DMS153 (cell line): Measurements from ENCODE around the gene PCDHGA3.
"Not testable (repeated sequence)": the region's sequence is repeated elsewhere in the genome, so short reads cannot be mapped to it uniquely, and the experiment has no call there.

ENCODE experiments used
- DNase-seq: peaks from one replicate; lab custom pipeline; 2025; lab: John Stamatoyannopoulos, UW

PCDHGA3 gene

DNA sequence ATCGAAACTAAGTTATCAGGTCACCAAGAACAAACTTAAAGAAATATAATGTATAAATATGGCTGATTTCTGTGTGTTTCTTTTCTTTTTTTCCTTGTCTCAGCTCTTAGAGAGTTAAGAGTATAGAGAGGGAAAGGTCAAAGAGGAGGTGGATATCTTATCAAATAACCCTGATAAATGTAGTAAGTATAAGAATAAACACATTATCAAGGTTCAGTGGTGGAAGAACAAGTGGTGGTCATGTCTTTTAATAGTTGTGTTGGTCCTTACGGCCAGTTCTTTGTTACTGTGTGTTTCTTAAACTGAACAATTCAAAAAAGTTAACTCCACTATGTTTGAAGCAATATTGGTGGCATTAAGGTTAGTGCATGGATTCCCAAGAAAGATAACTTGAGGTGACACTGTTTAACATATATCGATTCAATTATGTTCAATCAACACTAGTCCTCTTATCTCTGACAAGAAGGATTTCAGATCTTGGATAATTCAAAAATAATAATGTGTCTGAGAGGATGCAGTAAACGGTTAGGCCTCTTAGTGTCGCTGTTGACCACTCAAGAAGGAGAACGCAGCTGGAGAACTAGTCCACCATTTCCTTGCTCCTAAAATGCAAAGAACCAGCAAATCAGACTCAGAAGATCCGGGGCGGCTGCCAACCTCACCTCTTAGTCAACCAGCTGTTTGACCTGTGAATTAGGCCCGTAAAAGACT lies at the start of gene PCDHGA3:
Gene PCDHGA3, plus strand, starts transcription at position 588 of the 711 bp plus-strand sequence. CDS start 205 bp downstream, outside the sequence.
- DNase-seq, result no peak

DNA sequence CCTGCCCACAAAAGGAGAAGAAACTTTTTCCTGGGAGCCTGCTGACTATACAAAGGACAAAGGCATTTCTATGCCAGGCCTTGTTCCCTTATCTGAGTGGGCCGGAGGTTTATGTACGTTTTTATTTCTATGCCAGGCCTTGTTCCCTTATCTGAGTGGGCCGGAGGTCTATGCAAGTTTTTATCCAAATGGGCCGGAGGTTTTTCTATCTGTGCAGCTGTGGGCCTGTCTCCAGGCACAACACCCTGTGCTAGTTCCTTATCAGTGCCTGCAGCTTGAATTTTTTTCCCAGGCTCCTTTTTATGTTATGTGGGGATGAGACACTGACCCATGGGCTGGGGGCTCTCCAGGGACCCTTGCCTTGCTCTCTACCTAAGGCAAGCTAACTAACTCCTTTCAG lies 45.3 kb upstream of the PCDHGA3 start:
- DNase-seq, result no peak

DNA sequence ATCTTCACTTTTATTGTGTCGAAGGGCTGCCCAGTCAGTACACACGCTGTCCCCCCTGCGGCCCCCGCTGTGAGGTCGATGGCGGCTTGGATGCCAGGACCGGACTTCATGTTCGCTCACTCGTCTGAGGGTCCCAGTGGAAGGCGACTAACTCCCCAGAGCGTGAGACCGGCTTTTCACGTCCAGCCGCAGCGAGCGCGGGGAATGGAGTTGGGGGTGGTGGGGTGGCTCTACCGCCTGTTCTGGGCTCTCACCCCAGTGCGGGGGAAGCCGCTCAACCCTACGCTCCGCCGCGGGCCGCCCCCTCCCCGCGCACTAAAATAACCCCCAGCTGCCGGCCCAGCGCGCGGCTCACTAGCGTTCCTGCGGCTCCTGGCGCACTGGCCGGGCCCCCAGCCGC lies 39.9 kb upstream of the PCDHGA3 start, which contains the start of gene SLC25A2:
Gene SLC25A2, minus strand, starts transcription at position 294 of the 400 bp plus-strand sequence. Its CDS starts 184 bp downstream, at position 110.
- DNase-seq, result no peak

DNA sequence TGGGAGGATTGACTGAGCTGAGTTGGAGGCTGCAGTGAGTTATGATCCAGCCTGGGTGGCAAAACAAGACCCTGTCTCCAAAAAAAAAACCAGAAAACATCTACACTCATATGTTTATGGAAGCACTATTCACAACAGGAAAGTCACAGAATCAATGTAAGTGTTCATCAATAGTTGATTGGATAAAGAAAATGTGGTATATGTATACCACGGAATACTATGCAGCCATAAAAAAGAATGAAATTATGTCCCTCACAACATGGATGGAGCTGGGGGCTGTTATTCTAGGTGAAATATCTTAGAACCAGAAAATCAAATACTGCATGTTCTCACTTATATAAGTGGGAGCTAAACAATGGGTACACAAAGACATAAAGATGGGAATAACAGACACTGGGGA lies 37.0 kb upstream of the PCDHGA3 start:
- DNase-seq, result no peak

DNA sequence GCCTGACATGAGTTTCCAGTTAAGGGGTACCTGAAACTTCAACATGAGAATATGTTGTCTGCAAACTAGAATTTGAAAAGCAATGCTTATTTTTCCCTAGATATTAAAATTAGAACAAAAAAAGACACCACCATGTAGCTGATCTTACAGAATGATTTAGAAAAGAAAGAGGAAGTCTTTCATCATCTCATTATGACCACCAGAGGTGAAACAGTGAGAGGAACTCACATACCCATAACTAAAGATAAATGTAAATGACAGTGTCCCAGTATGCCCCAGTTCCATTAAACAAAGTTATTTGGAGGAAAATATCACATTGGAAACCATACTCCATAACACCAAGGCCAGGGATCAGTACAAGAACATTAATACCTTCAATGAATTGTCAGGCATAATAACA lies 29.9 kb upstream of the PCDHGA3 start:
- no peak for DNase-seq

DNA sequence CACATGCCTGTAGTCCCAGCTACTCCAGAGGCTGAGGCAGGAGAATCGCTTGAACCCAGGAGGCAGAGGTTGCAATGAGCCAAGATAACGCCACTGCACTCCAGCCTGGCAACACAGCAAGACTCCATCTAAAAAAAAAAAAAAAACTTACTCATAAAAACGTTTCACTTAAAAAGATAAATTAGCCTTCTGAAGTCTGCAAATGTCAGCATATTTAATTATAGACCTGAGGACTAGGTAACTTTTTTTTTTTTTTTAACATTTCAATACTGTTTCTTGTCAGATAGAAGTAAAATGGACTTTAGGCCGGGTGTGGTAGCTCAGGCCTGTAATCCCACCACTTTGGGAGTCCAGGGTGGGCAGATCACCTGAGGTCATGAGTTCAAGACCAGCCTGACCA lies 26.7 kb upstream of the PCDHGA3 start:
- DNase-seq, result not testable (repeated sequence)

DNA sequence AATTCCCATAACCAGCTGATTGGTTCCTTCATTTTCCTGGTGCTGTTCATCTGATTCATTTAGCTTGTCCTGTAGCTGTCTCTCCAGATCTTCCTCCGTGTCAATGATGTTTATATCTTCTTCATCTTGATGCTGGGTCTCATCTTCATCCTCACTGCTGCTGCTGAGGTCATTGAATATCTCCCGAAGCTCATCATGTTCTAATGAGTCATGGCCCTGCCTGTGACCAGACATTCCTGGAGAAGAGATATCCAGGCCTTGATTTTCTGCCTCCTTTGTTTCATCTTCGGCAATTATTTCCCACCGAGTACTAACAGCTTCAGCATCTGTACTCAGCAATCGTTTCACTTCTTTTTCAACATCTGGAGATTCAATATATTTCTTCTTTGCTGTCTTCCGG lies 24.4 kb upstream of the PCDHGA3 start:
- no peak for DNase-seq

DNA sequence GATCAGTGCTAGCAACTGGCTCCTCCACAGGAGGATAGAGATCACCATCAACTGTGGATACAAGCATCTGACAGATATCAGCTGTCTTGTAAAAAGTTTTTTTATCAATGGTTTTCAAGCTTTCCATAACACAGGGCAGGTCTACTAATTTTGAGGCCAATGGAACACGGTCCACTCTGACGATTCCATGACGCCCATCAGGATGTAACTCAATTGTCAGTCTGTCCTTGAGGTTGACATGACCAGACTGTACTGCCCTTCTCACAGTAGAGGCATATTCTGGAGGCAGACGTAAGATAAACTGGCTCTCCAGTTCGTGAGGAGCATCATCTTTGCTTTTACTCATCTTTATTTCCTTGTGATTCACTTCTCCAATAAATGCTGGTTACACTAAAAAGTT lies 23.9 kb upstream of the PCDHGA3 start:
- no peak for DNase-seq

DNA sequence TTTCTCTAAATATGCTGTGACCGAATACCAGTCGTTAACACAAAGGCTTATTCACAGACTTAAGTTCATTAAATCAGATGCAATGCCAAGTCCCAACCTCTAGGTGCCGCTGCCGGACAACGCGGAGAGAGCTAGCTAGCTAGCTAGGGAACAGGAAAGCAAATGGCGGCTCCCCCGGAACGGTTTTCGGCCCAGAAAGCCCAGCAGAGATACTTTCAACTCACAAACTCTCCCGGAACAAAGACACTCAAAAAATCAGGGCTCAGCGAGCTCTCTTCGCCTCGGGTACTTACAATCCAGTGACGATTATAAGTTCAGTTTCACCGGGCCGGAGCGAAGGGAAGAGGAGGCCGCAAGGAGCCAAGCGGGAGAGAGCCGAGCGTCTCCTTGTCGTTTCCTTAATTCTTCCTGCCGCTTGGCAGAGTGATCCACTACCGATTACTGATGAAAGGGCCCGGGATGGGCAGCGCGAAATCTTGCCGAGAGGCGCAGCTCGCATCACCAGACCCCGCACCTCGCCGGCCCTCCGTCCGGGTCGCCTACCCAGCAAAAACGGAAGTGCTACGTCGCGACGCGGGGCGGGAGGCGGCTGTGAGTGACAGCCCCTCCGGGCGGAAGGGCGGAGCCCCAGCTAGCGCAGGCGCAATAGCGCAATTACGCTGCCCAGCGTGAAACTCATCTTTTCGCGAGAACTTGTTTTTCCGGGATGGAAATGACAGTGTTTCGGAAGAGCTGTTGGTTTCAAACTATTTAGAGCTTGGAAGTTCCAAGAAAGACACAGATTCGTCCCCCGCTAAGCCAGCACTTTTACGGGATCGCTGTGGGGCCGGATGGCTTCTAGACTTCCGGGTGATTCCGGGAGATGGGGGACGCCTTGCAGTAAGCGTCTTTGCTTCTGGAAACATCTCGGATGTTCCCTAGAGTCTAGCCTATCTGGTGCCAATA lies 23.1 kb upstream of the PCDHGA3 start, which contains the start of gene TAF7:
Gene TAF7, minus strand, starts transcription at position 560 of the 945 bp plus-strand sequence. CDS start 740 bp downstream, outside the sequence.
- peak; percentile 72 for DNase-seq

DNA sequence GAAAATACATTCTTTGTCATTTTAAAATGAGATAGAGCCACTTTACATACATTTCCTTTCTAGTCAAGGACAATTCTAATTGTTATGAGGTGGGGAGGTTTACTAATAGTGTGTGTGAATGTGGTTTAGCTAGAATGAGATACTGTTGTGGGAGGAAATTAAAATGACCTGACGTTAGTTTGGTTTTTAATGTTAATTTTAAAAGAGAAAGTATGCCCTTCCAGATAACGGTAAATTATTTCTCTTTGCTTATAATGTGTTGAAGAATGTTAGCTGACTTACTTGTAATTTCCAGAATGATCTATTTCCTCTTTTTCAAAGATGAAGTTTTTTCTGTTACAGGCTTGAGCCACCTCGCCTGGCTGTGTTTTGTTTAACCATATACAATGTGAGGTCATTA lies 21.4 kb upstream of the PCDHGA3 start:
- DNase-seq, result no peak

DNA sequence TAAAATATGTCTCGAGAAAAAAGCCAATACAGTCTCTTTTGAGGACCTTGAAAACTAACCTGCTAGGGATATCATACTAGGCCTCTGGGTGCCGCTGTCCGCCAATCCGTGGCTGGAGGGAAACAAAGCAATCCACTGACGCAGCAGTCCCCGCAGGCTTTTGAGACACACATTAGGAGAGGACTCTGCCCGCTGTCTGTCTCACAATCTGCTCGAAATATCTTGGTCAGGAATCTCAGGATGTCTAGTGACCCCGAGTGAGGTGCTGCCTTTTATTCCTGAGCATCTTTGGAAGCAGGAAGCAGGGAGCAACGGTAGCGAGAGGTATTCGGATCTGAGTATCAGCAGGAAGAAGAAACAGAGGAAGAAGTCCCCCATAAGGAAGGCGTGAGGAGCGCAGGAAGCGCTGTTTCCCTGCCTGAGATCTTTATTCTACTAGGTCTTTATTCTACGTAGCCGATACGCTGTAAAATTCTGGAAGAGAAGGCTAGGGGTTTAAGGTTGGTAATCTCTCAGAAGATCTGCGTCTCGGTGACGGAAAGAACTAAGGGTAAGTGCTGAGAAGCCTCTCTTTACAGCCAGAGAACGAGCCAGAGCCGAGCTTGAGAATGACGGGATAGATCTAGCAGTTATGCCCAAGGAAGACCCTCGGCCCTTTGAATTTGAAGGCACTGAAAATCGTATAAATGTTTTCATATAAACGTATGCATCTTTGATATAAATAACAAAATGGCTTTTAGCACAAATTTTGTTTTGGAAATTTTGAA lies 17.4 kb upstream of the PCDHGA3 start:
- no peak for DNase-seq

DNA sequence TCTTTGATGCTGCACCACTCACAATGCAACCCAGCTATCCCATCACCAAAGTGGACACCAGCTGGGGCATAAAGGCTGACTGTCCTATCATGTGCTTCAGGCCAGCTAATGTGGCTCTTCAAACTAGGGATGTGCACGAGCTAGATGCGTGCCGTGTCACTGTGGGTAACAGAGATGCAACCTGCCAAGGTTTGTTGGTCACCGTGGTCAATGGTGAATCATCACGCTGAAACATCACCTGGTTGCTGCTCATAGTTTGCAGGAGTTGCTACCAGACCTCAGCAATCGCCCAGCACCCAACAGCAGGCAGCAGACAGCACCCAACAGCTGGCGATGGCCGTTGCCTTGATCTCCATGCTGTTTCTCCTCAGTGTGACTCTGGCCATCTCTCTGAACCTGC lies 15.4 kb upstream of the PCDHGA3 start:
- DNase-seq, result no peak

DNA sequence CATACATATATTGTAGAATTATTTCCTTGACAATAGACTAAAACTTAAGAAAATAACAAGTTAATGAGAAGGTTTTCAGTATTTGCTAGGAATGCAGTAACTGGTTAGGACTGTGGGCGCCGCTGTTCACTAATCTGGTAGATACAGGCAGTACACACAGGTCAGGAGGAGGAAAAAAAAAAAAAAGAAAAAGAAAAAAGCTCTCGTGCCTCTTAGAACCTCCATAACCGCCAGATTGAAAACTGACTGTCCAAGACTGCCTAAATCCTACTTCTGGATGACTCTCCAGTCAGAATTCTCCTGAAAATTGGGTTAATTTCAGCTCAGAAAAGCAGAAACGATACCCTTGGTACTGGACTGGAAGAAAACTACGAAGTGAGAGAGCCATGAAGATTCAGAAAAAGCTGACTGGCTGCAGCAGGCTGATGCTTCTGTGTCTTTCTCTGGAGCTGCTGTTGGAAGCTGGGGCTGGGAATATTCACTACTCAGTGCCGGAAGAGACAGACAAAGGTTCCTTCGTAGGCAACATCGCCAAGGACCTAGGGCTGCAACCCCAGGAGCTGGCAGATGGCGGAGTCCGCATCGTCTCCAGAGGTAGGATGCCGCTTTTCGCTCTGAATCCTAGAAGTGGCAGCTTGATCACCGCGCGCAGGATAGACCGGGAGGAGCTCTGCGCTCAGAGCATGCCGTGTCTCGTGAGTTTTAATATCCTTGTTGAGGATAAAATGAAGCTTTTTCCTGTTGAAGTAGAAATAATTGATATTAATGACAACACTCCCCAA lies 13.1 kb upstream of the PCDHGA3 start, which contains the start of gene PCDHGA1:
Gene PCDHGA1, plus strand, starts transcription at position 216 of the 782 bp plus-strand sequence.
- peak; percentile 0 for DNase-seq

DNA sequence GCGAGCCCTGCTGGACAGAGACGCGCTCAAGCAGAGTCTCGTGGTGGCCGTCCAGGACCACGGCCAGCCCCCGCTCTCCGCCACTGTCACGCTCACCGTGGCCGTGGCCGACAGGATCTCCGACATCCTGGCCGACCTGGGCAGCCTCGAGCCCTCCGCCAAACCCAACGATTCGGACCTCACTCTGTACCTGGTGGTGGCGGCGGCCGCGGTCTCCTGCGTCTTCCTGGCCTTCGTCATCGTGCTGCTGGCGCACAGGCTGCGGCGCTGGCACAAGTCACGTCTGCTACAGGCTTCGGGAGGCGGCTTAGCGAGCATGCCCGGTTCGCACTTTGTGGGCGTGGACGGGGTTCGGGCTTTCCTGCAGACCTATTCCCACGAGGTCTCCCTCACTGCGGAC lies 11.1 kb upstream of the PCDHGA3 start:
- not testable (repeated sequence) for DNase-seq

DNA sequence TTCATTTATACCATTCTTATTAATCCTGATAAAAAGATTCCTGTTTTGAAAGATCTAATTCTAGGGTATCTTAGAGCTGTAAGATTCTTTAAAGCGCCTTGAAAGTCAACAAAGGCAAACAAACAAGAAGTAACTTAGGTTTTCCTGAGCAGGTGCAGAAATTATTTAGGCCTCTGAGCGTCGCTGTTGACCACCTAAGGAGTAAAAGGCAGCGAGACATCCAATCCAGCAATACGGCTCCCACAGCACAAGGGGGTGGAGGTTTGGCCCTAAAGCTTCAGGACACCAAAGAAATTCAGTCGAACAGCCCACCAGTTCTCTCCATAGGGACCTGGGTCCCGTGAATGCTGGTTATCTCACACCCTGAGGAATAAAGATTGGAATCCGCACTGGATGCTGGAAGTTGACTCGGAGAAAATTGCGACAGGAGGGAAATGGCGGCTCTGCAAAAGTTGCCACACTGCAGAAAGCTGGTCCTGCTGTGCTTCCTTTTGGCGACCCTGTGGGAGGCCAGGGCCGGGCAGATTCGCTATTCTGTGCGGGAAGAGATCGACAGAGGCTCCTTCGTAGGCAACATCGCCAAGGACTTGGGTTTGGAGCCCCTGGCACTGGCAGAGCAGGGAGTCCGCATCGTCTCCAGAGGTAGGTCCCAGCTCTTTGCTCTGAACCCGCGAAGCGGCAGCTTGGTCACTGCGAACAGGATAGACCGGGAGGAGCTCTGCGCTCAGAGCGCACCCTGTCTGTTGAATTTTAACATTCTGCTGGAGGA lies 4.9 kb upstream of the PCDHGA3 start, which contains the start of gene PCDHGA2:
Gene PCDHGA2, plus strand, starts transcription at position 223 of the 769 bp plus-strand sequence.
- no peak for DNase-seq

DNA sequence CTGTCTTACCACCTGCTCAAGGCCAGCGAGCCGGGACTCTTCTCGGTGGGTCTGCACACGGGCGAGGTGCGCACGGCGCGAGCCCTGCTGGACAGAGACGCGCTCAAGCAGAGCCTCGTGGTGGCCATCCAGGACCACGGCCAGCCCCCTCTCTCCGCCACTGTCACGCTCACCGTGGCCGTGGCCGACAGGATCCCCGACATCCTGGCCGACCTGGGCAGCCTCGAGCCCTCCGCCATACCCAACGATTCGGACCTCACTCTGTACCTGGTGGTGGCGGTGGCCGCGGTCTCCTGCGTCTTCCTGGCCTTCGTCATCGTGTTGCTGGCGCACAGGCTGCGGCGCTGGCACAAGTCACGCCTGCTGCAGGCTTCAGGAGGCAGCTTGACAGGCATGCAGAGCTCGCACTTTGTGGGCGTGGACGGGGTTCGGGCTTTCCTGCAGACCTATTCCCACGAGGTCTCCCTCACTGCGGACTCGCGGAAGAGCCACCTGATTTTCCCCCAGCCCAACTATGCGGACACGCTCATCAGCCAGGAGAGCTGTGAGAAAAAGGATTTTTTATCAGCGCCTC lies 2.8 kb upstream of the PCDHGA3 start:
- not testable (repeated sequence) for DNase-seq

DNA sequence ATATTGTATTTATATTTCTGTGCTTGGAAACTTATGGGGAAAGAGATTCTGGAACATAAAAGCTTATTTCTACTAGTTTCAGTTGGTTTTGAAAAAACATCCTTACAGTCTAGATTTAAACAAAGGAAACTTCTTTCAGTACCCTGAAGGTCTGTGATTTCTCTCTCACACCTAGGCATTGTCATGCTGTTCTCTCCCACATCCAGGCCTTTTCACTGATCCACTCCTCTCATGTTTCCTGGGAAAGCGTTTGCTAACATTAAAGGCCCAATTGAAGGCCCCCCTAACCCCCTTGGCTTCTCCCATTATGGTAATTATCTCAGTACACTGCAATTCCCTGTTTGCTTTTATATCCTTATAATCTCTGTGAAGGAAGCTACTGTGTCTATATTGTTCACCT lies 856 bp upstream of the PCDHGA3 start:
- no peak for DNase-seq

DNA sequence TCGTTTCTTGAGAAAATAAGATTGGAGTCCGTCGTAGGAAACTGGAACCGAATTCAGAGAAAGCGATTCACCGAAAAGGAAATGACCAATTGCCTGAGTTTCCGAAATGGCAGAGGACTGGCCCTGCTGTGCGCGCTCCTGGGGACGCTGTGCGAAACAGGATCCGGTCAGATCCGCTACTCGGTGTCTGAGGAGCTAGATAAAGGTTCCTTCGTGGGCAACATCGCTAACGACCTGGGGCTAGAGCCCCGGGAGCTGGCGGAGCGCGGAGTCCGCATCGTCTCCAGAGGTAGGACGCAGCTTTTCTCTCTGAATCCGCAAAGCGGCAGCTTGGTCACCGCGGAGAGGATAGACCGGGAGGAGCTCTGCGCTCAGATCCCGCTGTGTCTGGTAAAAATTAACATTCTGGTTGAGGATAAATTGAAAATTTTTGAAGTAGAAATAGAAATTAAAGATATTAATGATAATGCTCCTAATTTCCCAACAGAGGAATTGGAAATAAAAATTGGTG lies 379 bp downstream of the PCDHGA3 start:
- no peak for DNase-seq

DNA sequence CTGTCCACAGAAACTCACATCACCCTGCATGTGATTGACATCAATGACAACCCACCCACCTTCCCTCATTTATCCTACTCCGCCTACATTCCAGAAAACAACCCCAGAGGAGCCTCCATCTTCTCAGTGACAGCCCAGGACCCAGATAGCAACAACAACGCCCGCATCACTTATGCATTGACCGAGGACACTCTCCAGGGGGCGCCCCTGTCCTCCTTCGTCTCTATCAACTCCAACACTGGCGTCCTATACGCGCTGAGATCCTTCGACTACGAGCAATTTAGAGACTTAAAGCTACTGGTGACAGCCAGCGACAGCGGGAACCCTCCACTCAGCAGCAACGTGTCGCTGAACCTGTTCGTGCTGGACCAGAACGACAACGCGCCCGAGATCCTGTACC lies 1.7 kb downstream of the PCDHGA3 start:
- no peak for DNase-seq

DNA sequence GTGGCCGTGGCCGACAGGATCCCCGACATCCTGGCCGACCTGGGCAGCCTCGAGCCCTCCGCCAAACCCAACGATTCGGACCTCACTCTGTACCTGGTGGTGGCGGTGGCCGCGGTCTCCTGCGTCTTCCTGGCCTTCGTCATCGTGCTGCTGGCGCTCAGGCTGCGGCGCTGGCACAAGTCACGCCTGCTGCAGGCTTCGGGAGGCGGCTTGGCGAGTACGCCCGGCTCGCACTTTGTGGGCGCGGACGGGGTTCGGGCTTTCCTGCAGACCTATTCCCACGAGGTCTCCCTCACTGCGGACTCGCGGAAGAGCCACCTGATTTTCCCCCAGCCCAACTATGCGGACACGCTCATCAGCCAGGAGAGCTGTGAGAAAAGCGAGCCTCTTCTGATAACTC lies 2.4 kb downstream of the PCDHGA3 start:
- not testable (repeated sequence) for DNase-seq
